Midbrain (tissue), 1 donor: ENCODE results near the gene TENT4B.
"Not testable (repeated sequence)": the region's sequence is repeated elsewhere in the genome, so short reads cannot be mapped to it uniquely, and the experiment has no call there.

Experiments
- DNase-seq: peaks from one replicate; lab custom pipeline; 2025; lab: John Stamatoyannopoulos, UW

TENT4B gene

GRCh38 chr16:50152807-50153595 lies at the start of gene TENT4B:
Gene TENT4B (plus strand): TSS chr16:50153306. CDS start chr16:50153622, 316 bp downstream.
- peak; percentile 91 for DNase-seq

GRCh38 chr16:50103764-50104163 lies 49.3 kb upstream of the TENT4B start:
- DNase-seq, result no peak

- no peak for DNase-seq
Measured at GRCh38 chr16:50114357-50115129, 38.6 kb upstream of the TENT4B start.

- DNase-seq, result no peak
Measured at GRCh38 chr16:50120711-50121110, 32.4 kb upstream of the TENT4B start.

GRCh38 chr16:50121278-50121677 lies 31.8 kb upstream of the TENT4B start:
- no peak for DNase-seq

GRCh38 chr16:50121721-50122445 lies 31.2 kb upstream of the TENT4B start:
- no peak for DNase-seq

- no peak for DNase-seq
Measured at GRCh38 chr16:50123417-50123816, 29.7 kb upstream of the TENT4B start.

GRCh38 chr16:50124769-50125168 lies 28.3 kb upstream of the TENT4B start:
- no peak for DNase-seq

- DNase-seq, result no peak
Measured at GRCh38 chr16:50126183-50126582, 26.9 kb upstream of the TENT4B start.

- not testable (repeated sequence) for DNase-seq
Measured at GRCh38 chr16:50132571-50132970, 20.5 kb upstream of the TENT4B start.

GRCh38 chr16:50133214-50133613 lies 19.9 kb upstream of the TENT4B start:
- DNase-seq, result no peak

- no peak for DNase-seq
Measured at GRCh38 chr16:50136399-50136798, 16.7 kb upstream of the TENT4B start.

- no peak for DNase-seq
Measured at GRCh38 chr16:50137268-50137667, 15.8 kb upstream of the TENT4B start.

- no peak for DNase-seq
Measured at GRCh38 chr16:50139580-50139979, 13.5 kb upstream of the TENT4B start.

- DNase-seq, result no peak
Measured at GRCh38 chr16:50144211-50144610, 8.9 kb upstream of the TENT4B start.

GRCh38 chr16:50146479-50147435 lies 6.3 kb upstream of the TENT4B start:
- no peak for DNase-seq

- DNase-seq, result no peak
Measured at GRCh38 chr16:50151322-50151721, 1.8 kb upstream of the TENT4B start.

GRCh38 chr16:50151756-50152155 lies 1.4 kb upstream of the TENT4B start:
- DNase-seq, result no peak

- DNase-seq, result peak; percentile 29
Measured at GRCh38 chr16:50152351-50152806, 727 bp upstream of the TENT4B start.

- DNase-seq, result peak; percentile 48
Measured at GRCh38 chr16:50153596-50154419, 702 bp downstream of the TENT4B start.
